ENCODE measurements around the gene IPCEF1.

The IPCEF1 gene

GRCh38 chr6:154228521-154228905 is 128.1 kb downstream of the IPCEF1 start:
- no peak for DNase-seq (ENCODE audit: low read depth, low spot score)
- TF ChIP-seq CTCF (IDR thresholded peaks at IDR 0.05; ENCODE audit: low read depth, low read length), result no peak
- in situ Hi-C loops (cut with HindIII; ENCODE audit: low sequenced_read_pairs), result no loop called here

GRCh38 chr6:154227862-154228520 is 128.6 kb downstream of the IPCEF1 start:
- in situ Hi-C loops (cut with HindIII; ENCODE audit: low sequenced_read_pairs), result no loop called here
- no peak for TF ChIP-seq CTCF (IDR thresholded peaks at IDR 0.05; ENCODE audit: low read depth, low read length)
- no peak for DNase-seq (ENCODE audit: low read depth, low spot score)
- H3K4me3 ChIP-seq (ENCODE audit: low read depth, low read length), result no peak overlapping the region

More at GRCh38 chr6:154228521-154228905, 128.1 kb downstream of the IPCEF1 start:
- no peak overlapping the region for H3K4me3 ChIP-seq (ENCODE audit: low read depth, low read length)

GRCh38 chr6:154226461-154226860 is 130.1 kb downstream of the IPCEF1 start:
- in situ Hi-C loops (cut with HindIII; ENCODE audit: low sequenced_read_pairs), result no loop called here

GRCh38 chr6:154223296-154223695 is 133.3 kb downstream of the IPCEF1 start:
- no peak overlapping the region for H3K4me3 ChIP-seq (ENCODE audit: low read depth, low read length)
- no peak for DNase-seq (ENCODE audit: low read depth, low spot score)
- in situ Hi-C loops (cut with HindIII; ENCODE audit: low sequenced_read_pairs), result no loop called here
- no peak for TF ChIP-seq CTCF (IDR thresholded peaks at IDR 0.05; ENCODE audit: low read depth, low read length)

More at GRCh38 chr6:154226461-154226860, 130.1 kb downstream of the IPCEF1 start:
- no peak overlapping the region for H3K4me3 ChIP-seq (ENCODE audit: low read depth, low read length)
- no peak for DNase-seq (ENCODE audit: low read depth, low spot score)
- TF ChIP-seq CTCF (IDR thresholded peaks at IDR 0.05; ENCODE audit: low read depth, low read length), result no peak

- no peak for DNase-seq (ENCODE audit: low read depth, low spot score)
- no peak for TF ChIP-seq CTCF (IDR thresholded peaks at IDR 0.05; ENCODE audit: low read depth, low read length)
- in situ Hi-C loops (cut with HindIII; ENCODE audit: low sequenced_read_pairs), result no loop called here
- H3K4me3 ChIP-seq (ENCODE audit: low read depth, low read length), result no peak overlapping the region
Measured at GRCh38 chr6:154222716-154223115, 133.9 kb downstream of the IPCEF1 start.

GRCh38 chr6:154219250-154219649 is 137.4 kb downstream of the IPCEF1 start:
- in situ Hi-C loops (cut with HindIII; ENCODE audit: low sequenced_read_pairs), result no loop called here

More at GRCh38 chr6:154219250-154219649, 137.4 kb downstream of the IPCEF1 start:
- no peak overlapping the region for H3K4me3 ChIP-seq (ENCODE audit: low read depth, low read length)
- TF ChIP-seq CTCF (IDR thresholded peaks at IDR 0.05; ENCODE audit: low read depth, low read length), result no peak
- no peak for DNase-seq (ENCODE audit: low read depth, low spot score)
